GM12873 (cell line): Measurements from ENCODE around the gene INCENP.

Source experiments
- CTCF ChIP-seq: IDR thresholded peaks from 2 replicates; pipeline ENCODE4 v1.5.1; 2012; ENCODE audit warnings: low read depth, mild to moderate bottlenecking, moderate library complexity, low read length, control low read depth; ENCODE audit not compliant: insufficient read depth; ENCODE audit errors: missing control alignments

The INCENP gene

GRCh38 chr11:62169935-62170334, 46.1 kb downstream of the INCENP start:
- no peak for TF ChIP-seq CTCF

- TF ChIP-seq CTCF: peak; percentile 73
Measured at GRCh38 chr11:62171261-62171723, 47.5 kb downstream of the INCENP start.

GRCh38 chr11:62172294-62172693, 48.5 kb downstream of the INCENP start:
- no peak for TF ChIP-seq CTCF

- TF ChIP-seq CTCF: no peak
Measured at GRCh38 chr11:62176766-62177165, 53.0 kb downstream of the INCENP start.

GRCh38 chr11:62179995-62180394, 56.2 kb downstream of the INCENP start:
- TF ChIP-seq CTCF: no peak

GRCh38 chr11:62181097-62181496, 57.3 kb downstream of the INCENP start:
- no peak for TF ChIP-seq CTCF

GRCh38 chr11:62182147-62182891, 58.5 kb downstream of the INCENP start:
- TF ChIP-seq CTCF: no peak
